Measurements from ENCODE around the gene BHLHE23. TPM values are rescaled to one million over a fixed set of nuclear protein-coding genes. Genes with fewer than 3 reads are reported as not detected.

BHLHE23 gene
- total RNA-seq, 2 donors from 2014 or later: not detected

DNA sequence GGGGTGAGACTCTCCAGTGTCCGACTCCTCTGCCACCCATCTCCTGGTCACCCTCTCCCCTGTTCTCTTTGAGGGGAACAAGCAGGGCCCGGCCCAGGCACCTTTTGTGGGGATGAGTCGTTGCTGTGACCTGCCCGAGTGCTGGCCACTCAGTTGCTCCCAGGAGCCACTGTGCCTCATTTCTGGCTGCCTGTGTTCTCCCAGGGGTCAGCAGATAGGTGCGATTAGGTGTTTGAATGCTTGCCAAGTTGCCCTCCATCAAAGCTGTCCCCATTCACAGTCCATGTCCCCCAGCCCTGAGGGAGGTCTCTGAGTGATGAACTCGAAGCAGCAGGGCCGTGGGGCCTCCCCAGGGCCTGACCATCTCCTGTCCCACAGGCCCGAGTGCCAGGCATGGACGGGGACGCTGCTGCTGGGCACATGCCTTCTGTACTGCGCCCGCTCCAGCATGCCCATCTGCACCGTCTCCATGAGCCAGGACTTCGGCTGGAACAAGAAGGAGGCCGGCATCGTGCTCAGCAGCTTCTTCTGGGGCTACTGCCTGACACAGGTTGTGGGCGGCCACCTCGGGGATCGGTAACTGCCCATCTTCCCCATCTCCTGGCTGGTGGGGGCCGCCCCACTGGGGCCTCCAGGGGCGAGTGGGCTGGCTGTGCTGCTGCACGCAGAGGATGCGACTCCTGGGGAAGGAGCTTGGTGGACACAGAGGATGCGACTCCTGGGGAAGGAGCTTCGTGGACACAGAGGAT lies 50.2 kb downstream of the BHLHE23 start:
- no peak for DNase-seq

More for the DNA sequence above, 50.2 kb downstream of the BHLHE23 start:
- intact Hi-C loops (cut with DNase I): no loop called here
- ATAC-seq: no peak

Other genes starting within 250 kb of the BHLHE23 start
- gene MRGBP, start 210.5 kb downstream of the BHLHE23 start, total RNA-seq: 1 to 10 TPM; 8.9 TPM
- 10 to 100 TPM; 23.3 to 23.6 TPM for gene OGFR, start 202.1 kb downstream of the BHLHE23 start, total RNA-seq
- gene COL9A3, start 189.9 kb downstream of the BHLHE23 start, total RNA-seq: 1 to 10 TPM; 4.0 to 4.7 TPM
- 1 to 10 TPM; 6.4 to 8.4 TPM for gene TCFL5, start 145.1 kb downstream of the BHLHE23 start, total RNA-seq
- 10 to 100 TPM; 33.8 to 39.1 TPM for gene DIDO1, start 80.5 kb downstream of the BHLHE23 start, total RNA-seq
- gene GID8, start 68.8 kb downstream of the BHLHE23 start, total RNA-seq: 10 to 100 TPM; 16.8 to 20.2 TPM
- 1 to 10 TPM; 2.1 to 5.7 TPM for gene SLC17A9, start 54.3 kb downstream of the BHLHE23 start, total RNA-seq
- 10 to 100 TPM; 19.3 to 29.9 TPM for gene YTHDF1, start 209.2 kb upstream of the BHLHE23 start, total RNA-seq
- gene BIRC7, start 228.9 kb upstream of the BHLHE23 start, total RNA-seq: under 1 TPM in 1 of 2 donors, not detected in 1; 0.94 TPM
- gene NKAIN4, start 247.5 kb upstream of the BHLHE23 start, total RNA-seq: not detected

Data from left cardiac atrium (tissue), 4 donors.